SIG-M5 treated with dmso at 0.1 percent for 504 hours (cell line): ENCODE results near the gene TFPI.

Source experiments
- DNase-seq: peaks from one replicate; lab custom pipeline; 2025; ENCODE audit not compliant: unreplicated experiment; lab: John Stamatoyannopoulos, UW

The TFPI gene

DNA sequence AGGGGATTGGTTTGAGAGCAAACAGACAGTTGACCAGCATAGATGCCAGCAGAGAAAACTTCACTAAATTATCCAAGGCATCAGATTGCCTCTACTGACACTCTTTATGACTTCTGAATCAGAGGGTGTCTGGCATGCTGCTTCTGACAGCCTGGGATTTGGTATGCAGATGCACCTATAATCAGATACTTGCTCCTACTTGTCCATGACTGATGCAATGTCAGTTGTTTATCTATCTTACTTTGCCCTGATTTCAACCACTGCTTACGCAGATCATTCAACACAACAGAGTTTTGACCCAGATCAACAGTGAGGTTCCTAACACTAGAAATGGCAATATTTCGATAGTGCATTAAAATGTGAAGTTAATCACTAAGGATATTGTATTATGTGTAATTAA, 83.5 kb downstream of the TFPI start:
- DNase-seq, result no peak

DNA sequence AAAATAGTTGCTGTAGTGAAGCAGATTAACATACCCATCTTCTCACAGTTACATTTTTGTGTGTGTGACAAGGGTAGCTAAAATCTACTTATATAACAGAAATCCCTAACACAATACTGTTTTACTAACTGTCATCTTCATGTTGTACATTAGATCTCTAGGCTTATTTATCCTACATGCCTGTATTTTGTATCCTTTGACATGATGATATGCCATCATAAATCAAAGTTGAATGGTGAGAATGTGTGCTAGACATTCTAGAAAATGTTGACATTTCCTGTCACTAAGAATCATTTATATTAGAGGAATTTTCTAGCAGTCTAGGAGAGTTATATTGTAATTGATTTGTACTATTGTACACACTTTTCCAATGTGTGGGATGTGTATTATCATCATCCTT, 84.7 kb downstream of the TFPI start:
- no peak for DNase-seq

DNA sequence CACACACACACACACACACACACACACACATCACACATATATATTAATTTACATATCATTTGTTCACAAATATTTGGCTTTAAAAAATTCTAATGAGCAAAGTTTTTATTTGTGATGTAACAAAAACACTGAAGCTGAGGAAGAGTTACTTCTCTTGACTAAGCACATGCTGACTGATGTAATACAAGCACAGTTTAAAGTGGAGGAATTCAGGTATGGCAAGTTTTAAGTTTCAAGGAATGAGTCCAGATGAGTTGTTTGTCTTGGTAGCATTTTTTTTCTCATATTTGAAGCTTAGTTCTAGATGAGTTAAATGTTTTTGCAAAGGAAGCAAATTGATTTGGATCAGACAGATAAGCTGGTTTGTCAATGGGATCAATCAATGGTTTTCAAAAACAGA, 86.0 kb downstream of the TFPI start:
- DNase-seq, result peak; percentile 36

DNA sequence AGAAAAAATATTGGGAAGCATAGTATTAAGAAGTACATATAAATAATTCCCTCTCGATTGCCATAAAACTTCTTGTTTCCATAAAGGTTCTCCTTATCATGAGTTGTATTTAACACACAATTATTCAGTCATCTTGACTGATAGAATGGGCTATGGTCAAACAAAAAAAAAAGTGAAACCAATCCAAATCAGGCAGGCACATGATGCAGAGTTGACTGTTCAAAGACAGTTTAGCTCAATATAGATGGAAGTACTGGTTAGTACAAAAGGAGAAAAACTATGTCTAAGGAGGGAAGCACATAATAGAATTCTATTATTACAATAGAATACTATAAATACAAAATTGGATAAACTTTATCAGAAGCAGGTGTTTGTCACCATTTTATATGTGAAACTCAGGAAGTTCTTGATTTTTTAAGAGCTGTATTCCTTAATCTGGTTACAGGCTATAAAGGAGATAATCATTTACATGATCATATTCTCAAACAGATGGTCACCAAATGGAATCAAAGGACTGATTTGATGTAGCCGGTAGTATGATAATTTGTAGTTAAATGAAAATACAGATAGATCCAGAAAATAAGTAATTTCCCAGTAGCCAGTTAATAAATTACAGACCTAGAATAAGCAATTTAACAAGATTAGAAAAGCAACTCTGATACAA, 88.0 kb downstream of the TFPI start:
- no peak for DNase-seq

DNA sequence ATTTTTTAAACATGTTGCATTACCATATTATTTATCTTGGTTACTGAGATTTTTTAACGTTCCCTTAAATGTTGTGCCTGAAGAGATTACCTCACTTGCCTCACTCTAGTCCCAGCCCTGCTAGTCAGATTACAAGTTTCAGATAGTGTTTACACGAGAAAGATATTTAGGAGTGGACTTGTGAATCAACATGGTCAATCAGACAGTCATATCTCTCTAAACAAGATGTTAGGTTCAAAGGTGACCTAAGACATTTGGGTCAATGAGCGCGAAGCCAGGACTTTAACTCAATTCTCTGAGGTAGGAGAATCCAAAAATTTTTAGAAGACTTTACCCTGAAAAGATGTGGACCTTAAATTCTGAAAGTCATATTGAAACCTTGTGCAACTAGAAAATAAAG, 91.4 kb downstream of the TFPI start:
- no peak for DNase-seq

DNA sequence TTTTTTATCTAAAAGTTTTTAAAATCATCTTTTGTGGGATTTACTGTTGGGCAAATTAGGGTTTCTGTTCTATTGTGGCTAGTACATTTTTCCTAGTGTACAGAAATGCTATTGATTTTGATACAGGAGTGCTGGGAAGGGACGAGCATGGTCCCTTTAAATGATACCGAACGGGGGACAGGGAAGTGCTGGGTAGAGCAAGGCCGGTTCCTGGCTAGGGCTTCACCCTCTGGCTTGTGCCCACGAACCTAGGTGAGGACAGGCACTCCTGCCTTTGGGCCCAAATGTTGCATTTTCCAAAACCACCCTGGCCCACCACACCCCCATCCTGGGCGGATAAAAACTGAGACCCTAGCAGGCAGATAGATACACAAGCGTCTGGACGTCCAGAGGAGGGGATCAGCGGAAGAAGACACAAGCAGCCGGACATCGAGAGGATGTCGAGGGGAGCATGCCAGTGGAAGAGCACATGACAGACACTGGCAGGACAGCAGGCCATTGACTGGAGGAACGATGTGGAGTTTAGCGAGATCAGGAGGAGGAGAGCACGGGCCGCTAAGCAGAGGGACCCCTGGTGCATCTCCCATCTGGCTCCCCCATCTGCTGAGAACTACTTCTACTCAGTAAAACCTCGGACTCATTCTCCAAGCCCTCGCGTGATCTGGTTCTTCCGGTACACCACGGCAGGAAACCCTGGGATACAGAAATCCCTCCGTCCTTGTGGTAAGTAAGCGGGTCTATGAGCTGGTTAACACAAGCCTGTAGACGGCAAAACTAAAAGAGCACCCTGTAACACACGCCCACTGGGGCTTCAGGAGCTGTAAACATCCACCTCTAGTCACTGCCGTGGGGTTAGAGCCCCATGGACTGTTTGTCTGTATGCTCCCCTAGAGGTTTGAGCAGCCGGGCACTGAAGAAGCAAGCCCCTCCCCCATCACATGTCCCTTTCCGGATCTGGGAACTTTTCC, 92.7 kb downstream of the TFPI start:
- no peak for DNase-seq

DNA sequence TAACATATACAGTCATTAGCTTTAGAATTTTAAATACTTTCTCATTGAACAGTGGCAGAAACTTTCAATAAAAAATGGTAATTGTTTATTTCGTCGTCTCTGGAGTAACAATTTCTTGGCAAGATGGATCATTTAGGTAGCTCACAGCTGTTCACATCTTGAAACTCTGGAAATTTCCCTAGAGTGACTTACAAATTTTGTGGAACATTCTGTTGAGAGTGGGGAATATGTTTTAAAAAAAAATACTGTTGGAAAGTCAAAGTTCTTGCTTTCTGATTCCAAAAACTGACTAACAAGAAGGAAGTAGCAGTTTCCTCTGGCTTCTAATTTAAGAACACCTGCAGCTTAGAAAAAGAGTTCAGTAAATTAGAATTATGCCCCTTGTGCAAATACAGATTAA, 95.0 kb downstream of the TFPI start:
- no peak for DNase-seq

DNA sequence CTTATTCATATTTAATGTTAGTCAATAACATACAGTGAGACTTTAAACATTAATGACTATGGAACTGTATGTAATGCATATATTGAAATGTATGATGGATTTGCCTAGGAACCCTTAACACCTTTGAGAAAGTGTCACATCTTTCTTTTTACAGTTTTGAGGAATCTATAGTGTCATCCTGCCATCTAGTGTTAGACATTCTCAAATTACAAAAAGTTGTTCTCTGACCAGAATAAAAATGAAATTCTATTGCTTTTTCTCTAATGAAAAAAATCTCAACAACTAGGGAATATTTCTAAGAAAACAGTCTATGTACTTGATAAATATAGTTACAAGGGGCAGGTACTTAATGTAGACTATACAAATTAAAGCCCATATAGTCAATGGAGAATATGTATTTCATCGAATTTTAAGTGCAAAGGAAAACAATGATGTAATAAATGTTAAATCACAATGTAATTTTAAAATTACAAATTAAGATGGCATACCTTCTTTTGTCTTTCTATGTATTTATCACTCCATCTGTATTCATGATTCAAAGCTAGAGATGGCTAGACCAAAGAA, 101.1 kb downstream of the TFPI start:
- DNase-seq, result peak; percentile 34

DNA sequence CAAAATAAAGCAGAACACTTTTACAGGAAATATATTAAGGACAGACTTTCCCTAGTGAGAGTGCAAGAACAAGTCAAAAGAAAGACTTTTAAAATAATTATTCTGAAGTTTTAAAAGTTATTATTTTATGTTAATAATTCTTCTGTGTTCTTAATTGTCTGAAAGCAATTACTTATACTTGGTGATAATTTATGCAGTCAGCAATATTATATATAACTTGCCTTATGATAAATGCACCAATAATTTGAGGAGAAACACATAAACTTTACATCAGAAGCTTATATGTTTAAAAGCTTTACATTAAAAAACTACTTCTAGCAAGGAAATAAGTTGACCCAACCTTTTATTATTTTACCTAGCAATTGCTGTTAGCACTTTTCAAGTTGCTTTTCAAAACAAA, 102.7 kb downstream of the TFPI start:
- no peak for DNase-seq

DNA sequence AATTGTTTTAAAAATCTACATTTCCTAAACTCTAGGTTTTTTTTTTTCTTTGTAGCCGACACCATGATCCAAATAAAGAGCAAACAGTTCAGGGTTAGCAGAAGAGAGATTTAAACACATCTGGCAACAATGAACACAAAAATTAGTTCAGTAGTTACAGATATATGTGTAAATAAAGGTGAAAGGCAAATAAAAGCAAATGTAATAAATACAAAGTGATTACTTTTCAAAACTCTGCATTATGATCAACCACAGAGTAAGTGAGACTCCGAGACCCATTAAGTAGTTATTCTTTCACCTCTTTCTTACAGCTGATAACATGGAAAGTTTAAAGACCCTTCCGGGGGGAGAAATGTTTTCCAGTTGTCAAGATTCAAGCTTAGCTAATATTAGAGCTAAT, 106.9 kb downstream of the TFPI start:
- no peak for DNase-seq

DNA sequence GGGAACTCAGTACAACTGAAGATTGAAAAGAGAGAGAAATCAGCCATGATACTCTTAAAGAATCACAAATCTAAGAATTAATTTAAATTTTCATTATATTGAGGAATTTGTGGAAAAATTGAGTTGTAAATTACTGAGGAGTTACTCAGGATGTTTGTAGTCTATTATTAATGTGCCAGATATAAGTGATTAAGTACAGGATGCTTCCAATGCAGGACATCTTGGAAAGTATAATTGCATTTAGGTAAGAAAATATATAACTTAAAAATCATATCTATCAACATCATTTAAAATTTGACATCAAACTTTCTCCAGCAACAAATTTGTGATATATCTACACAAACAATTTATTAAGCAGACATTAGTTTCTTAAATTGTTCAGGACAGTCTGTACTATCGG, 107.5 kb downstream of the TFPI start:
- DNase-seq, result no peak

DNA sequence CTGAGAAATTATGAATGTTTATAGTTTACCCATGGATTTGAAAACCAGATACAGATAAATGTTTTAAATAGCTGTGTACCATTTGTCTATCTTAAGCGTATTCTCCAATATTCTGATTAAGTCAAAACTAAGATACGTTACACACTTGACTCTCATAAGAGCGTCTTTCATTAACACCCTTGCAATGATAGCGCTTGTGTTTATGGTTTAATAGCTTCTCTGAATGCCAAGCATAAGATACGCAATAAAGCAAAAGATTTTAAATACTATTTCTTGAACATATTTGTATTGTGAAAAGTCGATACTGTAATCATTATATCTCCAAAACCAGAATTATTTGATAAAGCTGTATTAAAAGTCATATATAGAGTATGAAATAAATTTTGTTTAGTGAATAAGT, 109.2 kb downstream of the TFPI start:
- no peak for DNase-seq

DNA sequence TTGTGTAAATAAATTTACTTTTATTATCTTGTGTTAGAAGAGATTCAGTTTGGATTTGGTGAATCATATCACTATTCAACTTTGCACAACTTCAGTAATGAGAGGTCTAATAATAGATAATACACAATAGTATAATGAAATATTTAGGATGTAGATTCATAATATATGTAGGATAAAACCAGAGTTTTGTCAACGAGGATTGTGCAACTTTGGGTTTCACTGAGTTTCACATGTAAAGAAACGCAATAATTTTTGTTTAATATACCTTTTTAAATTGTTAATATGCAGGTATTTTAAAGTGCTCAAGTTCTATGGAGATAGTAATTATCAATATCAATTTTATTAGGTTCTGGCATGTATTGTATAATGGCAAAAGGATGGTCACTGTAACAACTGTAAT, 111.5 kb downstream of the TFPI start:
- DNase-seq, result no peak

DNA sequence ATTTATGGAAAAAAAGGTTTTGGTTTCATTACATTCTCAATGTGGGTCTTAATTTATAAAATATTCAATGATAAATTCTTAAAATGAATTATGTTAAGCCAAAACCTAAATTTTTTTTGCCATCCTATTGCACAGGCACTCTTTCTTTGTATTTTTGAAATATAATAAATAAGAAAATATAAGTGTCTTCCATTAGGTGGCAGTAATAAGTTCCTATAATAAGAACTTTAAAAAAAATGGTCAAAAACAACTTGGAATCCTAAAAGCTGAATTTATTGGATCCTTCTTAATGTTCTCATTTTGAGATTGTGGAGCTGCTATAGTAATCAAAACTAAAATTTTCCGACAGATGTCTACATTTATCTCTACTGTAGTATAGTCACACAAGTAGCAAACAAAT, 111.9 kb downstream of the TFPI start:
- DNase-seq, result peak; percentile 3

DNA sequence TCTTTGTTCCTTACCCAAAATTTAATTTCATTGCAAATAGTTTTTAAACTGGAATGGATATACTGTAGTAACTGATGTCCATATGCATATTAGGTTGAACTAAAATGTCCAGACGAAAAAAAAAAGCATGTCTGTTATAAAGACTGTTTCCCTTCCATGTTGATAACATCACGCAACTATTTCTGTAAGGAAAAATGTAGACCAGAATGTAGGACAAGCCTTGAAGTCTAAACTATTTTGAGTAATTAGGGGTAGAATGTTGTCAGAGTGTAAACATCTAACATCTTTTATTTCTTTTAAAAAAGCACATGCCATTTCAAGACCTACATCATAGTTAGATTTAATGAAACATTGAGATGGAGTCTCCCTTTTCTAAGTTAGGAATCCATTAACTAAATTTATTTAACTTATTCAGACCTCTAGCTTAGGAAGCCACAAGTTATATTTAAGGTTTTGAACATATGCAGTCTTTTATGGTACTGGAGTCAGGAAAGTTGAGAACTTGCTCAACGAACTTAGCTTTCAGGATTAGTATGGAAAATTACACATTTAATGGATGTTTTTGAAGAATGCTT, 114.0 kb downstream of the TFPI start:
- DNase-seq, result no peak

DNA sequence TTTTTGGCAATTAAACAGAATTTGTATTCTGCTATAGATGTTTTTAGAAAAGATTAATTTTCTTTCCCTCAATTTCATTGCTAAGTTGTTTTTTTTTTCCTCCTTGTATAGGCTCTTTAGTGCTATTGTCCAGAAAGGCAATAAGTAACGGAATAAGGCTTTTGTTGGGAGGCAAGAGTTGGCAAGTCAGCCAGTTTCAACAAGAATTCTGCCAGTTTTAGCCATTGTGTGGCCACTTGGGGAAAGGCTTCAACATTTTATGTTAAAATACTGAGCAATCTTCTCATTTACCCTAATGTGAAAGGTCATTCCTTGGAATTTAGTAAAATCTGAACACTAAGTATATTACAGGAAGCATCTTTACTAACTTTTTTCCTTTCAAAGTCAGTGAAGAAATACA, 115.8 kb downstream of the TFPI start:
- no peak for DNase-seq

DNA sequence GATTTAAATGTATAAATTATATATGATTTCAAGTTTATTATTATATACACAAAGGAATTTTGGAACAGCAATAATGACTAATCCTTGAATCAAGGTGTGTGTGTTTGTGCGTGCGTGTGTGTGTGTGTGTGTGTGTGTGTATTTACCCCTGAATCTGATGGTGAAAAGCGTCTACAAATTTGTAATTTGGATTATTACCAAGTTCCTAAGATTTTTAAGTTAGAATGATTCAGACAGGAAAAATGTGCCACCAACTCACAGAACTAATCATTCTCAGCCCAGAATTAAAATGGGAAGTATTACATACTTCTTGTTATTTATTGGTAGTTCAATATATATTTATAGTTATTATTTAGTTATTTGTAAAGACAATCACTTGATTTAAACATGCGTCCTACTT, 118.5 kb downstream of the TFPI start:
- no peak for DNase-seq

DNA sequence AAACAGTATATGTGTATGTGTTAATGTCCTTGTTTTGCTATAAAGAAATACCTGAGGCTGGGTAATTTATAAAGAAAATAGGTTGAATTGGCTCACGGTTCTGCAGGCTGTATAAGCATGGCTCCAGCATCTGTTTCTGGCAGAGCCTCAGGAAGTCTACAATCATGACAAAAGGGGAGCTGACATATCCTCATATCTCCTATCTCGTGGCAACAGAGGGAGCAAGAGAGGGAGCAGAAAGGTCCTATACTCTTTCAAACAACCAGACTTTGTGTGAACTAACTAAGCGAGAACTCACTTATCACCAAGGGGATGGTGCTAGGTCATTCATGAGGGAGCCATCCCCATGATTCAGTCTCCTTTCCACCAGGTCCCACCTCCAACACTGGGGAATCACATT, 119.2 kb downstream of the TFPI start:
- DNase-seq, result no peak

DNA sequence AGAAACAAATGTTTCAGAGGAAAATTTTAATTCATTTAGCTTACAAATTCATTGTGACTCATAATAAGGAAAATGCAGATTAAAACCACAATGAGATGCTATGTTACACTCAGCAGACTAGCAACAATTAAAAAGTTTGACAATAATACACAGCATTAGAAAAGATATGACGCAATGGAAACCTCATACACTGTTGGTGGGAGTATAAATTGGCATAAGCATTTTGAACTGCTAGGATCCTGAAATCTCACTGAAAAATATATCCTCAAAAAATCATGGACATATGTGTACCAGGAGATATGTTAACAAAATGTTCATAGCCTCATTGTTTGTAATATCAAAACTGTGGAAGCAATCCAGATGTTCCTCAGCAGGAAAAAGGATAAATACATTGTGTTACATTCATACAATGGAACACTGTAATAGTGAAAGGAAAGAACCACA, 119.9 kb downstream of the TFPI start:
- DNase-seq, result no peak

DNA sequence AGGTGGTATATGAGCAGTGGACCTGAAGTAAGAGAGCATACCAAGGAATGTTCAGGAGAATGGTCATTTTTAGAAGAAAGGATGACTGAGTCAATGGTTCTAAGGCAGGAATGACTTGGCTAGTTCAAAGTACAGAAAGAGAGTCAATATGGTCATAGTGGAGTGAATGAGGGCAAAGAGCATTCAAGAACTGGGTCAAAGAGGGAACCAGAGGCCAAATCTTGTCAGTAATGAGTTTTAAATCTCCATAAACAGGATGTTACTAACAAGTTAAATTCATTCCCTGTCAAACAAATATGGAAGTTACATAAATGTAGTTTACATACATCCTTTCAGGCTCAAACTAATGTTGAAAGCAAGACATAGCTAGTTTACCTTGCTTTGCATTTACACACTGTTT, 122.3 kb downstream of the TFPI start:
- no peak for DNase-seq

DNA sequence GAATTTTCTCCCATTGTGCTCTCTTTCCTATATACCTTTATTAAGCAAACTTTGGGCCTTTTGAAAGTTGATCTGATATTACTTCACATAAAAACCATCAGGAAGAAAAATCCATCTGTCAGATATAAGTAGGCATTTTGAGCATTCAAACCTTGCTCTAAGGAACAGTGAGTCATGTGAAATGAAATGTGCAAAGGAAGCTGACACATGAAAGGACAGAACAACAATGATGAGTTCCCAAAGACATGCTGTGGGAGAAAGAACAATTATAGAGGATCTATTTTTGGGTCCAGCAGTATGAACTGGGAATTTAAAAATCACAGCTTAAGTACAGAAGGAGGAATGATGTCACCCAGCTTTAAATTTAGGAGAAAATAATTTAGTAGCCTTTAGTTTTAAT, 124.2 kb downstream of the TFPI start:
- no peak for DNase-seq

DNA sequence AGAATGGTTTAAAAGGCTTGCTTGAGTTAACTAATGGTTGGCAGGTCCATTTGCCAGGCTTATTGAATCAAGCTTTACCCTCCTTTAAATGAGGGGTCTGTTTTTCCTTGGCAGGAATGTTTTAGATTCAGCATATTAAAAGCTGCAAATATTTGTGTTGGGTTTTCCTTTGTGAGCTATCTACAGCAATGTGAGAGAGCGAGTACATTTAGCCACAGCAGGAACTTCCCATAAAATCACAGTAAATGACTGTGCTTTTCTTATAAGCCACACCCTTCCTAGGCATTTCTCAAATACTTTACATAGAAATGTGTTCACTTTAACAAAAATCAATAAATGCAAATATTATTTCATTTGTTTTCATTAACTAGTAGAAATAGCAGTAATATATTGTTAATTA, 130.1 kb downstream of the TFPI start:
- DNase-seq, result no peak
